DOHH2 (cell line): Measurements from ENCODE around the gene GOLGA1.

Experiments used
- H3F3A ChIP-seq: fragments of 200-600 bp; sonication (generic), shearing (Covaris generic); 2 replicates; pipeline ENCODE4 v1.6.0; 2016; ENCODE audit warnings: antibody characterized with exemption, mild to moderate bottlenecking; ENCODE audit not compliant: control insufficient read depth, insufficient read depth
- H3K27ac ChIP-seq: fragments of 200-600 bp; sonication (generic); 2 replicates; pipeline ENCODE4 v1.5.1; 2014; ENCODE audit warnings: low read depth, mild to moderate bottlenecking, low read length, moderate library complexity
- H3K27me3 ChIP-seq: fragments of 200-600 bp; sonication (generic); 2 replicates; pipeline ENCODE4 v1.6.1; 2014; ENCODE audit warnings: mild to moderate bottlenecking, low read length, mixed read lengths; ENCODE audit not compliant: control insufficient read depth
- H3K36me3 ChIP-seq: fragments of 200-600 bp; sonication (generic); 2 replicates; pipeline ENCODE4 v1.6.1; 2014; ENCODE audit warnings: mild to moderate bottlenecking, low read length, moderate library complexity, mixed read lengths; ENCODE audit not compliant: control insufficient read depth
- H3K4me1 ChIP-seq: fragments of 200-600 bp; sonication (generic); 2 replicates; pipeline ENCODE4 v1.6.1; 2014; ENCODE audit warnings: mild to moderate bottlenecking, low read length, mixed read lengths; ENCODE audit not compliant: control insufficient read depth
- H3K4me2 ChIP-seq: fragments of 200-600 bp; sonication (generic); 2 replicates; pipeline ENCODE4 v1.6.0; 2014; ENCODE audit warnings: mild to moderate bottlenecking, low read length, moderate library complexity
- H3K4me3 ChIP-seq: fragments of 200-600 bp; sonication (generic); 2 replicates; pipeline ENCODE4 v1.5.1; 2014; ENCODE audit warnings: mild to moderate bottlenecking, low read length, mixed read lengths
- H3K79me2 ChIP-seq: fragments of 200-600 bp; sonication (generic); 2 replicates; pipeline ENCODE4 v1.6.1; 2014; ENCODE audit warnings: mild to moderate bottlenecking, low read length, mixed read lengths; ENCODE audit not compliant: control insufficient read depth
- H3K9me2 ChIP-seq: fragments of 200-600 bp; sonication (generic); replicated peaks from 2 replicates; pipeline ENCODE4 v1.6.1; 2014; ENCODE audit warnings: mild to moderate bottlenecking, low read length, mixed read lengths; ENCODE audit not compliant: control insufficient read depth
- H3K9me3 ChIP-seq: fragments of 200-600 bp; sonication (generic); 2 replicates; pipeline ENCODE4 v1.6.1; 2014; ENCODE audit warnings: antibody characterized with exemption, low read length, mixed read lengths; ENCODE audit not compliant: control insufficient read depth, insufficient read depth
- H4K20me1 ChIP-seq: fragments of 200-600 bp; sonication (generic); 2 replicates; pipeline ENCODE4 v1.6.0; 2014; ENCODE audit warnings: low read depth, mild to moderate bottlenecking, antibody characterized with exemption, low read length, moderate library complexity; ENCODE audit not compliant: control insufficient read depth, insufficient read depth
- EZH2phosphoT487 ChIP-seq: fragments of 200-600 bp; sonication (generic); IDR thresholded peaks from 2 replicates; pipeline ENCODE4 v1.6.1; 2017; ENCODE audit warnings: borderline replicate concordance, mild to moderate bottlenecking, antibody characterized with exemption, low read length, moderate library complexity, mixed read lengths
- TF ChIP-seq, protein P1 (sequence below): fragments of 200-600 bp; sonication (generic); IDR thresholded peaks from one replicate; pipeline ENCODE4 v1.5.1; 2014; ENCODE audit warnings: antibody characterized with exemption, mild to moderate bottlenecking, low read depth, low read length; ENCODE audit not compliant: poor library complexity, severe bottlenecking

The GOLGA1 gene

DNA sequence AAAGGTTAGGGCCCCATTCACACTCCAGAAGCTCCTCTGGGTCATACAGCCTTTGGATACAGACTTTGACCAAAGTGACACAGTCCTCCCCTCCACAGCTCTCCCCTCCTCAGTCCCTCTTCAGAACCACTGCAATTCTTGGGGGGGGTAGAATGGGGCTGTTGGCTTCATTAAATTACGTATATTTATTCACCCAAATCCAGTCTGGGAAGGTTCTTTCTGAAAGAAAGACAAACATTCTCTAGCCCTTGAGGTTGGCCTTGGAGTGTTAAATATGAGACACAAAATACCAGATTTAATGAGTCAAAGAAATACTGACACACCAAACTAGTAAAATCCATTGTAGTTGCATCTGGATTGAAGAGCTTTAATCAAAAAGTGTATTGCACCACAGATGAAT is 62.9 kb downstream of the GOLGA1 start:
- no peak overlapping the region for H3K27ac ChIP-seq
- peaks cover 28% of the 10 kb centered on the region for H3K79me2 ChIP-seq
- H4K20me1 ChIP-seq, result peaks cover 14% of the 10 kb centered on the region
- no peaks in the 10 kb centered on the region for H3K9me2 ChIP-seq
- no peak overlapping the region for H3K4me2 ChIP-seq
- no peak overlapping the region for H3K4me3 ChIP-seq
- no peaks in the 10 kb centered on the region for H3K9me3 ChIP-seq
- no peaks in the 10 kb centered on the region for H3K27me3 ChIP-seq
- peaks cover 30% of the 10 kb centered on the region for H3F3A ChIP-seq
- H3K4me1 ChIP-seq, result peaks cover 17% of the 10 kb centered on the region
- TF ChIP-seq EZH2phosphoT487, result no peak
- TF ChIP-seq, protein P1, sequence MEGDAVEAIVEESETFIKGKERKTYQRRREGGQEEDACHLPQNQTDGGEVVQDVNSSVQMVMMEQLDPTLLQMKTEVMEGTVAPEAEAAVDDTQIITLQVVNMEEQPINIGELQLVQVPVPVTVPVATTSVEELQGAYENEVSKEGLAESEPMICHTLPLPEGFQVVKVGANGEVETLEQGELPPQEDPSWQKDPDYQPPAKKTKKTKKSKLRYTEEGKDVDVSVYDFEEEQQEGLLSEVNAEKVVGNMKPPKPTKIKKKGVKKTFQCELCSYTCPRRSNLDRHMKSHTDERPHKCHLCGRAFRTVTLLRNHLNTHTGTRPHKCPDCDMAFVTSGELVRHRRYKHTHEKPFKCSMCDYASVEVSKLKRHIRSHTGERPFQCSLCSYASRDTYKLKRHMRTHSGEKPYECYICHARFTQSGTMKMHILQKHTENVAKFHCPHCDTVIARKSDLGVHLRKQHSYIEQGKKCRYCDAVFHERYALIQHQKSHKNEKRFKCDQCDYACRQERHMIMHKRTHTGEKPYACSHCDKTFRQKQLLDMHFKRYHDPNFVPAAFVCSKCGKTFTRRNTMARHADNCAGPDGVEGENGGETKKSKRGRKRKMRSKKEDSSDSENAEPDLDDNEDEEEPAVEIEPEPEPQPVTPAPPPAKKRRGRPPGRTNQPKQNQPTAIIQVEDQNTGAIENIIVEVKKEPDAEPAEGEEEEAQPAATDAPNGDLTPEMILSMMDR, result no peak
- H3K36me3 ChIP-seq, result peaks cover 81% of the 10 kb centered on the region

DNA sequence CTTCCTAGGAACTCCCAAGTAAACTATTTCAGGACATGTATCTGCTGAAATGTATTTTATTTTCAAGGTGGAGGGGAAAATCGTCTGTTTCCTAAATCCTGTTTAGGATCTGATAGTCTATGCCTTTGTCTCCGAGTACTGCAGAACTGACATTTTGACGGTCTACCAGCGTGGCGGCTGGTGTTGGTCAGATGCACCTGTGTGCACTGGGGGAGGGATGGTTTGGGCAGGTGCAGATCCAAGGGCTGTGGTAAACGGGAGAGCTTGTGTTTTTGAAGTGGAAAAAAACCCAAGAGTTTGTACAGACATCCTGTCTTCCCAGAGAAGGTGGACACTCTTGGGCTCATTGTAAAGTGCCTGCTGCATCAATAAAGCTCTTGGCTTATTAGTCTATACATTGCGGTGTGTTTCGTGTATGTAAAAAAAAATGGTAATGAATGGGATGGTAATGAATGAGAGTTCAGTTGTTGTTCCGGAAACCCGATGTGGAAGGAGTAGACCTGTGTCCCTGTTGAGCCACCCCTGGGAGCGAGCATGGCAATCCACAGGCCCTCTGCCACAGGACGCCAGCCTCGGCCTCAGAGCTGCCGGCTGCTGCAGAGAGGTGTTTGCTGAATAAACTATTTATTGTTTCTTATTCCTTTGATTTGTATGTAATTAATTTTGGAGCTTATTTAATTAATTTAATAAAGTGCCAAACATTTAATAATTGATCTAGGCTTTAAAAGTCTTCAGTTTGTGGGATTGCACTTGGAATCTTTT is 63.7 kb downstream of the GOLGA1 start:
- H3K4me1 ChIP-seq, result peaks cover 25% of the 10 kb centered on the region
- H3K4me3 ChIP-seq, result no peak overlapping the region
- no peaks in the 10 kb centered on the region for H3K9me3 ChIP-seq
- no peaks in the 10 kb centered on the region for H3K9me2 ChIP-seq
- H4K20me1 ChIP-seq, result peaks cover 17% of the 10 kb centered on the region
- TF ChIP-seq, protein P1, result no peak
- no peak for TF ChIP-seq EZH2phosphoT487
- no peak overlapping the region for H3K27ac ChIP-seq
- H3K27me3 ChIP-seq, result no peaks in the 10 kb centered on the region
- H3K4me2 ChIP-seq, result no peak overlapping the region
- peaks cover 36% of the 10 kb centered on the region for H3K79me2 ChIP-seq
- H3K36me3 ChIP-seq, result peaks cover 89% of the 10 kb centered on the region
- H3F3A ChIP-seq, result peaks cover 30% of the 10 kb centered on the region

DNA sequence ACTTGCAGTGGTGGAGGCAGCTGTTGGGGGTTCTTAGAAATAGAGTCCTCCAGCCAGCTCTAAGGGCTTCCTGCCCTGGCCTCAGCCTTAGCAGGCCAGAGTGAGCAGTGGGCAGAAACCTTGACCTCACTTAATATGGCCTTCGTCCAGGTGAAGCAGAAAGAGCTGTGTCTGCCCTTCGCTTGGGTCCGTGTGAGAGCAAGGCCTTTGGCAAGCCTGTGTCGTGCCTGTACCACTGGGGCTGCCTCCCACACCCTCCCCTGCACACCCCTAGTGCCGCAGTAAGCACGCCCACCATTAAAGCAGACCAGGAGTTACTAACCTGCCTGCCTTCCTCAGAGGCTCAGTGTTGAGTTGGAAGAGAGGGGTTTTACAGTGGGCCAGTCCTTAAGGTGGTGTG is 65.4 kb downstream of the GOLGA1 start:
- Histone ChIP-seq H3K4me2 (no peak overlapping the region), H3K9me2 (no peaks in the 10 kb centered on the region), H3K27me3 (no peaks in the 10 kb centered on the region), H3K4me3 (no peak overlapping the region), H3K27ac (no peak overlapping the region), H3K36me3 (peaks cover 98% of the 10 kb centered on the region), H3K79me2 (peaks cover 53% of the 10 kb centered on the region), H4K20me1 (peaks cover 32% of the 10 kb centered on the region), H3F3A (peaks cover 30% of the 10 kb centered on the region), H3K4me1 (peaks cover 40% of the 10 kb centered on the region), H3K9me3 (no peaks in the 10 kb centered on the region)
- TF ChIP-seq, protein P1, result no peak
- no peak for TF ChIP-seq EZH2phosphoT487
